Muscle layer of duodenum (tissue), 2 donors: ENCODE results near the gene CSRP1.
A peak's percentile ranks its signal among the peaks of the same experiment; 100 is the strongest.

Source experiments
- H3K27ac ChIP-seq: one replicate; pipeline ENCODE4 v1.7.0; 2013; ENCODE audit warnings: mild to moderate bottlenecking, low read length
- H3K27me3 ChIP-seq: one replicate; pipeline ENCODE4 v1.7.0; 2013; ENCODE audit warnings: low read depth, mild to moderate bottlenecking, control low read depth, low read length
- H3K36me3 ChIP-seq, 2 donors: one replicate each; pipeline ENCODE4 v1.7.0; 2013; ENCODE audit warnings: low read length in 2 of 2, control low read depth in 1 of 2, mild to moderate bottlenecking in 1 of 2; ENCODE audit not compliant: insufficient read depth in 2 of 2, control insufficient read depth in 1 of 2
- H3K4me1 ChIP-seq, 2 donors: one replicate each; pipeline ENCODE4 v1.7.0; 2013; ENCODE audit warnings: low read length in 2 of 2, mild to moderate bottlenecking in 2 of 2, control low read depth in 1 of 2, moderate library complexity in 1 of 2; ENCODE audit not compliant: insufficient read depth in 2 of 2, control insufficient read depth in 1 of 2
- H3K4me3 ChIP-seq, 2 donors: one replicate each; pipeline ENCODE4 v1.7.0; 2013; ENCODE audit warnings: low read length in 2 of 2, low read depth in 1 of 2, mild to moderate bottlenecking in 1 of 2
- H3K9me3 ChIP-seq, 2 donors: one replicate each; pipeline ENCODE4 v1.7.0; 2013; ENCODE audit warnings: low read length in 2 of 2, control low read depth in 1 of 2, mild to moderate bottlenecking in 1 of 2; ENCODE audit not compliant: control insufficient read depth in 1 of 2
- donor health status: healthy.

Gene CSRP1

DNA sequence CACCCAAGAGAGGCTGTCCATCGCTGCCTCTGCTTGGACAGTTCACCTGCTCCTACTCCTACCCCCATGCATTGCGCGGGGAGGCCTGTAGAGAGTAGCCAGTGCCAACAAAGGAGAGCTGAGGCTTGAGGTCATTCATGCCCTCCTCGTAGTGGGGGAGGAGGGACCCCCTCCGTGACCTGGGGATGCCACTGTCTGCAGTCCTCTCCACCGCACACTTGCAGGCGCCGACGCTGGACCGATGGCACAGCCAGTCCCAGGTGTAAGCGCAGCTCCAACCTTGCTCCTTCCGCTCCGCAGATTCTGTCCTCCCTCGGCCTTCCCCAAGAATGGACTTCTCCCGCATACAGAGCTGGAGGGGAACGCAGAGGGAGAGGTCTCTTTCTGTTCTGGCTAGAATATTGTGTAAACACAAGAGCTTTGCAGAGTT is 37.3 kb downstream of the CSRP1 start:
- H3K36me3 ChIP-seq, result peaks cover 9 to 15% of the 10 kb centered on the region in 2 donors
- H3K4me1 ChIP-seq, result peaks cover 0 to 27% of the 10 kb centered on the region in 2 donors
- peak overlapping the region; percentile 72 for H3K27ac ChIP-seq
- H3K9me3 ChIP-seq, result no peaks in the 10 kb centered on the region
- peak overlapping the region; percentile 47 to 94 for H3K4me3 ChIP-seq
- H3K27me3 ChIP-seq, result no peaks in the 10 kb centered on the region

GRCh38 chr1:201468844-201469644 is 37.9 kb downstream of the CSRP1 start, which contains the start of gene PHLDA3:
TSS of gene PHLDA3 (minus strand) at chr1:201469188. CDS start at chr1:201468786, 402 bp downstream.
- peaks cover 0 to 27% of the 10 kb centered on the region in 2 donors for H3K4me1 ChIP-seq

GRCh38 chr1:201468501-201468843 is 38.5 kb downstream of the CSRP1 start:
- Histone ChIP-seq H3K27me3 (no peaks in the 10 kb centered on the region), H3K4me1 (peaks cover 0 to 27% of the 10 kb centered on the region in 2 donors)

More at GRCh38 chr1:201468844-201469644, 37.9 kb downstream of the CSRP1 start, which contains the start of gene PHLDA3:
- Histone ChIP-seq H3K4me3 (peak within 1 kb of the TSS; percentile 77 to 94), H3K9me3 (no peaks in the 10 kb centered on the region), H3K27me3 (no peaks in the 10 kb centered on the region), H3K36me3 (peaks cover 9 to 16% of the 10 kb centered on the region in 2 donors), H3K27ac (peak within 1 kb of the TSS; percentile 90)

DNA sequence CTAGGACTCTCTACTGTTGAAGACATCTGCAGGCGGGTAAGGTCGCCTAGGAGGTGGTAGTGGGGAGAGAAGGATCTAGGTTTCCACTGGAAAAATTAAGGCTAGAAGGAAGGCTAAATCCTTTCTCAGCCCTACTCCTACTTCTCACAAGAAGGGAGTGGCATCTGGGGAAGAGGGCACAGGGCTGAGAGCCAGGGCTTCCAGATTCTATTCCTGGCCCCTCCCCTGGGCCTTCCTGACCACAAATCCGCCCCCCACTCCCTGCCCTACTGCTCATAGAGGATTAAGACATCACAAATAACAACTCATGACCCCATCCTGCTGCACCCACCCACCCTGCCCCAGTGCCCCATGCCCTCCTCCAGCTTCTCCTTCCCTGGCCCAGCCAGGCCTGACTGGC is 40.4 kb downstream of the CSRP1 start:
- Histone ChIP-seq H3K27me3 (no peaks in the 10 kb centered on the region), H3K4me1 (peaks cover 4 to 44% of the 10 kb centered on the region in 2 donors), H3K9me3 (no peaks in the 10 kb centered on the region), H3K36me3 (peaks cover 9 to 19% of the 10 kb centered on the region in 2 donors), H3K27ac (peak overlapping the region; percentile 53), H3K4me3 (peak overlapping the region; percentile 57 to 94)

More at GRCh38 chr1:201468501-201468843, 38.5 kb downstream of the CSRP1 start:
- H3K36me3 ChIP-seq, result peaks cover 9 to 19% of the 10 kb centered on the region in 2 donors
- H3K27ac ChIP-seq, result peak overlapping the region; percentile 90
- H3K9me3 ChIP-seq, result no peaks in the 10 kb centered on the region
- H3K4me3 ChIP-seq, result peak overlapping the region; percentile 77 to 94

- Histone ChIP-seq H3K27ac (peak overlapping the region; percentile 53), H3K9me3 (no peaks in the 10 kb centered on the region), H3K36me3 (peaks cover 9 to 19% of the 10 kb centered on the region in 2 donors), H3K4me1 (peaks cover 4 to 48% of the 10 kb centered on the region in 2 donors), H3K4me3 (peak overlapping the region; percentile 57 to 94), H3K27me3 (no peaks in the 10 kb centered on the region)
Measured at GRCh38 chr1:201465698-201466290, 41.1 kb downstream of the CSRP1 start.

- H3K9me3 ChIP-seq, result no peaks in the 10 kb centered on the region
- H3K4me3 ChIP-seq, result no peak overlapping the region
- H3K4me1 ChIP-seq, result peaks cover 4 to 40% of the 10 kb centered on the region in 2 donors
- H3K36me3 ChIP-seq, result peaks cover 9 to 19% of the 10 kb centered on the region in 2 donors
- H3K27me3 ChIP-seq, result no peaks in the 10 kb centered on the region
- H3K27ac ChIP-seq, result peak overlapping the region; percentile 27
Measured at GRCh38 chr1:201463071-201463552, 43.8 kb downstream of the CSRP1 start.

DNA sequence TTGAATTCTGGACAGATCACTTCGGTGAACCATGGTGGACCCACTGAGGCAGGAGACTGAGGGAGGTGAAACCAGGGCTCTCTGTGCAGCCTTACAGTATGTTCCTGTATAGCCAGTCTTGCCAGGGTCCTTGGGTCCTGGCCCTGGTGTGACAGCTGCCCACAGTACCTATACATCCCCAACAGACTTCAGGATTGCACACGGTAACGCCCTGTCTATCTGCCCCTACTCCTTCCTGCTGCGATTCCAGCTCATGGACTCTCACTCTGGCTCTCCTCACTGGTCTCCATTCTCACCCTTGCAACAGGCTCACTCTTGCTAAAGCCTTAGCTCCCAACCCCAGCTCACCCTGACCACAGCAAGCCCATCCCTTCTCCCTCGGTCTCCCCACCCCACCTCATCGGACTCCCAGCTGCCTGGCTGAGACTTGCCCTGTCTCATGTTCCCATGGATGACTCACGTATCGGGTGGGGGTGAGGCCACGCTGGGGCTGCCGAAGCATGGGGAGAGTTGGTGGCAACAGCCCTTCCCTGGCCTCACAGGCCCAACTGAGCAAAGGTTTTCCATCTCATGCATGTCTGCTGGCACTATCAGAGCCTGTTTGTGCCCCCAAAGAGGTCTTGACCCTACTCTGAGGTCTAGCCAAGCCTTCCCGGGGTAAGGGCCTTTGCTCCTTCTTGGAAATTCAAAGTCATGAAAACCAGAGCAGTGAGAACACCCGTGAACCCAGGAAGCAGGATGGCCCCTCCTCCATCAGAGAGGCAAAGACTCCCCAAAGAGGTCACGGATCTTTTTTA is 45.1 kb downstream of the CSRP1 start:
- Histone ChIP-seq H3K4me3 (no peak overlapping the region), H3K36me3 (peaks cover 9 to 19% of the 10 kb centered on the region in 2 donors), H3K27me3 (no peaks in the 10 kb centered on the region), H3K9me3 (no peaks in the 10 kb centered on the region), H3K27ac (peak overlapping the region; percentile 47), H3K4me1 (peaks cover 4 to 42% of the 10 kb centered on the region in 2 donors)

- Histone ChIP-seq H3K9me3 (no peaks in the 10 kb centered on the region), H3K27ac (peak overlapping the region; percentile 47), H3K36me3 (peaks cover 9 to 21% of the 10 kb centered on the region in 2 donors), H3K4me1 (peaks cover 4 to 43% of the 10 kb centered on the region in 2 donors), H3K27me3 (no peaks in the 10 kb centered on the region), H3K4me3 (no peak overlapping the region)
Measured at GRCh38 chr1:201460814-201461644, 45.9 kb downstream of the CSRP1 start.

DNA sequence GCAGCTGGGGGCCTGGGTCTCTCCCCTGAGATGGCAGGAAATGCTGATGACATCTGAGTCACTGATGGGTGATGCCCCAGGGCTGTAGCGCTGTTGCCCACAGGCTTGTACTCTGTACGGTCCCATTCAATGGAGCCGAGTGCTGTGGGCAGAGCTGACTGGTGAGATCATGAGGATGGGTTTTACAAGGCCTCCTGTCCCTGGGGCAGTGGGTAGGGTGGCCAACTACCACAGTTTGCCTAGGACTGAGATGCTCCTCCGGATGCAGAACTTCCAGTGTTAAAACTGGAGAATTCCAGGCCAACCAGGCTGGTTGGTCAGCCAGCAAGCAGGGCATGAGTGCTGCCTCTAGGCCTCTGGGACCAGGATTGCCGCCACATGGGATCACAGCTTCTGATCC is 47.1 kb downstream of the CSRP1 start:
- H3K36me3 ChIP-seq, result peaks cover 0 to 9% of the 10 kb centered on the region in 2 donors
- no peaks in the 10 kb centered on the region for H3K27me3 ChIP-seq
- no peaks in the 10 kb centered on the region for H3K9me3 ChIP-seq
- no peak overlapping the region for H3K27ac ChIP-seq
- no peak overlapping the region for H3K4me3 ChIP-seq
- peaks cover 4 to 38% of the 10 kb centered on the region in 2 donors for H3K4me1 ChIP-seq

GRCh38 chr1:201459052-201459451 is 47.9 kb downstream of the CSRP1 start:
- H3K27ac ChIP-seq, result no peak overlapping the region
- no peaks in the 10 kb centered on the region for H3K9me3 ChIP-seq
- H3K36me3 ChIP-seq, result peaks cover 0 to 6% of the 10 kb centered on the region in 2 donors
- H3K4me3 ChIP-seq, result no peak overlapping the region
- H3K27me3 ChIP-seq, result no peaks in the 10 kb centered on the region
- H3K4me1 ChIP-seq, result peaks cover 4 to 38% of the 10 kb centered on the region in 2 donors
